ENCODE results near the gene NAPEPLD.
"Not testable (repeated sequence)": the region's sequence is repeated elsewhere in the genome, so short reads cannot be mapped to it uniquely, and the experiment has no call there.

The NAPEPLD gene

DNA sequence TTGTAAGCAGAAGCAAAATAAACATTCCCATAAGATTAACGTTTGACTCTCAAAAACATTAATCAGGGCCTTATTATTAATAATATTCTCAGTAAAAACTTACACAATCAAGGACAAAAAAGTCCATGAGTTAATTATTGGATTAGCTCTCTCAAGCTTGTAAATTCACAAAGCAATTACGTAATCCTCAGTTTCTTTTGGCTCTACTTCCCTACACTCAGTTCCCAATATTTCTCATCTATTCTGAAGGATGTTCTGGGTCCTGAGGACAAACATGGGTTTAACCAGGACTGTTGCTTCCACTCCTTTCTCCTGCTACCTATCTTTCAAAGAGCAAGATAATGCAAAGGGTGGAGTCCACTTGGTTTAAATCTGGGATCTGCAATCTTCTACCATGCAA, 89.4 kb downstream of the NAPEPLD start:
- peak; percentile 68 for DNase-seq

DNA sequence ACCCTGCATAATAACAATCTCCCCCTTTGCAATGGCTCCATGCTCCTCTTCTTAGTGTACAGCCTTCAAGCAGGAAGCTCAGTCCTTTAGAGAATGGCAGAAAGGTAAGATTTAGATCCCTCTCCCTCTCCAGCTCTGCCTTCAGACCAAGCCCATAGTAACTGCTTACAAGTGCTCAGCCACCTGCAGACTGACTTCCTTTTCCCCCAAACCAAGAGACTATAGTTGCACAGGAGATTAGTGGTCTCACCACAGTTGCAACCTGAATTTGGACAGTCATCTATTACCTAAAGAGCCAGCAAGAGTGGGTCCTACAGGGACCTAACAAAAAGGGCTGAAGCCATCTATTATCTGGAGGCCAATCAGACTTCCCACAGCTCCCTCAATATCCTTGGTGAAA, 90.8 kb downstream of the NAPEPLD start:
- DNase-seq: no peak

DNA sequence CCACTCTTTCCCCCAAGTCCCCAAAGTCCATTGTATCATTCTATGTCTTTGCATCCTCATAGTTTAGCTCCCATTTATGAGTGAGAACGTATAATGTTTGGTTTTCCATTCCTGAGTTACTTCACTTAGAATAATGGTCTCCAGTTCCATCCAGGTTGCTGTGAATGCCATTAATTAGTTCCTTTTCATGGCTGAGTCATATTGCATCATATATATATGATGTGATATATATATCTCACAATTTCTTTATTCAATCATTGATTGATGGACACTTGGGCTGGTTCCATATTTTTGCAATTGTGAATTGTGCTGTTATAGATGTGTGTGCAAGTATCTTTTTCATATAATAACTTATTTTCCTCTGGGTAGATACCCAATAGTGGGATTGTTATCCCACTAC, 92.9 kb downstream of the NAPEPLD start:
- not testable (repeated sequence) for DNase-seq

DNA sequence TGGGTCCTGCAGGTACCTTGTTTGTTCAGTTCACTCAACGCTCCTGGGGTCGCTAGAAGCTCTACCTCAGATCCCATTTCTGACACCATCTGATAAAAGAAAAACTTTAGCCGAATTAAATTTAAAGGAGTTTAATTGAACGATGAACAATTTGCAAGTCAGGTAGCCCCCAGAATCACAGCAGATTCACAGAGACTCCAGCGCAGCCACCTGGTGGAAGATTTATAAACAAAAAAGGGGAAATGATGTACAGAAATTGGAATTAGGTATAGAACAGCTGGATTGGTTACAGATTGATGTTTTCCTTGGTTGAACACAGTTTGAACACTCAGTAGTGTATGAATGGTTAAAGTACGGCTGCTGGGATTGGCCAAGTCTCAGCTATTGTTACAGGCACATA, 97.4 kb downstream of the NAPEPLD start:
- no peak for DNase-seq

Measured in inflammatory macrophage treated with lipopolysaccharide for 4 hours (primary cell).